IPS DF 6.9 (cell line): ENCODE data around the gene CD33.
"Not testable (repeated sequence)": the region's sequence is repeated elsewhere in the genome, so short reads cannot be mapped to it uniquely, and the experiment has no call there.

Experiments used
- DNase-seq: peaks from one replicate; pipeline ENCODE4 v3.0.0-alpha.2; 2013; ENCODE audit warnings: low read depth, low spot score
- H3K27ac ChIP-seq: one replicate; pipeline ENCODE4 v1.5.1; 2013; ENCODE audit warnings: low read length, control low read depth
- H3K27me3 ChIP-seq: 2 replicates; pipeline ENCODE4 v1.6.1; 2013; ENCODE audit warnings: mild to moderate bottlenecking, low read length; ENCODE audit not compliant: control insufficient read depth, insufficient read depth
- H3K36me3 ChIP-seq: 2 replicates; pipeline ENCODE4 v1.6.1; 2013; ENCODE audit warnings: low read length; ENCODE audit not compliant: control insufficient read depth, insufficient read depth
- H3K4me1 ChIP-seq: 2 replicates; pipeline ENCODE4 v1.6.1; 2013; ENCODE audit warnings: low read length; ENCODE audit not compliant: control insufficient read depth, insufficient read depth
- H3K4me3 ChIP-seq: 2 replicates; pipeline ENCODE4 v1.5.1; 2013; ENCODE audit warnings: mild to moderate bottlenecking, low read length
- H3K9me3 ChIP-seq: 2 replicates; pipeline ENCODE4 v1.6.1; 2013; ENCODE audit warnings: low read length, inconsistent platforms; ENCODE audit not compliant: control insufficient read depth, insufficient read depth
- WGBS: extraction: QIAGEN DNeasy Blood & Tissue Kit; methylation state at CpG from one replicate; pipeline ENCODE4 v1.1.7; 2013; ENCODE audit warnings: mixed read lengths, missing lambda C conversion rate; ENCODE audit not compliant: insufficient read length, insufficient coverage; 5-methylcytosine and 5-hydroxymethylcytosine counted together

CD33 gene

GRCh38 chr19:51224898-51225393 is at the start of gene CD33:
Gene CD33, plus strand, starts transcription at chr19:51225080. Its CDS starts 39 bp downstream, at chr19:51225119.
- not testable (repeated sequence) for H3K27me3 ChIP-seq, H3K36me3 ChIP-seq, H3K27ac ChIP-seq, H3K9me3 ChIP-seq, H3K4me3 ChIP-seq, H3K4me1 ChIP-seq, DNase-seq
- WGBS, result no CpG with 5 or more reads among the region's 11 CpGs

- WGBS, result no CpG with 5 or more reads among the region's 1 CpG
- no peaks in the 10 kb centered on the region; the same call in 1 of the 2 replicates for H3K4me1 ChIP-seq
- H3K27me3 ChIP-seq, result no peaks in the 10 kb centered on the region
- no peak overlapping the region for H3K27ac ChIP-seq
- no peaks in the 10 kb centered on the region; the same call in 1 of the 2 replicates for H3K36me3 ChIP-seq
- no peaks in the 10 kb centered on the region for H3K9me3 ChIP-seq
- H3K4me3 ChIP-seq, result no peak overlapping the region
- no peak for DNase-seq
These were observed 45.6 kb upstream of the CD33 start for GRCh38 chr19:51179256-51179655.

- no CpG with 5 or more reads among the region's 39 CpGs for WGBS
- no peaks in the 10 kb centered on the region for H3K9me3 ChIP-seq
- H3K27ac ChIP-seq, result no peak overlapping the region
- no peaks in the 10 kb centered on the region; the same call in 1 of the 2 replicates for H3K4me1 ChIP-seq
- no peaks in the 10 kb centered on the region for H3K27me3 ChIP-seq
- no peaks in the 10 kb centered on the region; the same call in 1 of the 2 replicates for H3K36me3 ChIP-seq
- H3K4me3 ChIP-seq, result no peak overlapping the region
- DNase-seq, result no peak
These were observed 43.4 kb upstream of the CD33 start for GRCh38 chr19:51181377-51181912.

- DNase-seq, result peak; percentile 13
- Histone ChIP-seq H3K27me3 (no peaks in the 10 kb centered on the region), H3K9me3 (no peaks in the 10 kb centered on the region), H3K36me3 (no peaks in the 10 kb centered on the region; the same call in 1 of the 2 replicates), H3K4me1 (no peaks in the 10 kb centered on the region; the same call in 1 of the 2 replicates), H3K4me3 (no peak overlapping the region), H3K27ac (no peak overlapping the region)
- WGBS, result no CpG with 5 or more reads among the region's 31 CpGs
These were observed 42.9 kb upstream of the CD33 start for GRCh38 chr19:51181913-51182419.

GRCh38 chr19:51183629-51184028 is 41.3 kb upstream of the CD33 start:
- Histone ChIP-seq H3K9me3 (no peaks in the 10 kb centered on the region), H3K27me3 (no peaks in the 10 kb centered on the region), H3K36me3 (no peaks in the 10 kb centered on the region; the same call in 1 of the 2 replicates), H3K27ac (no peak overlapping the region), H3K4me3 (no peak overlapping the region), H3K4me1 (no peaks in the 10 kb centered on the region; the same call in 1 of the 2 replicates)
- DNase-seq, result no peak
- no CpG with 5 or more reads among the region's 8 CpGs for WGBS

GRCh38 chr19:51185069-51185867 is 39.6 kb upstream of the CD33 start:
- no peaks in the 10 kb centered on the region for H3K9me3 ChIP-seq
- H3K4me1 ChIP-seq, result no peaks in the 10 kb centered on the region; the same call in 1 of the 2 replicates
- DNase-seq, result no peak
- no CpG with 5 or more reads among the region's 25 CpGs for WGBS
- H3K36me3 ChIP-seq, result no peaks in the 10 kb centered on the region; the same call in 1 of the 2 replicates
- H3K4me3 ChIP-seq, result no peak overlapping the region
- H3K27ac ChIP-seq, result no peak overlapping the region
- no peaks in the 10 kb centered on the region for H3K27me3 ChIP-seq

- DNase-seq, result no peak
- Histone ChIP-seq H3K27me3 (no peaks in the 10 kb centered on the region), H3K36me3 (no peaks in the 10 kb centered on the region; the same call in 1 of the 2 replicates), H3K4me3 (no peak overlapping the region), H3K9me3 (no peaks in the 10 kb centered on the region), H3K4me1 (no peaks in the 10 kb centered on the region; the same call in 1 of the 2 replicates), H3K27ac (no peak overlapping the region)
- no CpG with 5 or more reads among the region's 5 CpGs for WGBS
These were observed 39.0 kb upstream of the CD33 start for GRCh38 chr19:51185868-51186215.

GRCh38 chr19:51186323-51186722 is 38.6 kb upstream of the CD33 start:
- WGBS, result no CpG with 5 or more reads among the region's 13 CpGs
- Histone ChIP-seq H3K9me3 (no peaks in the 10 kb centered on the region), H3K27ac (no peak overlapping the region), H3K4me1 (no peaks in the 10 kb centered on the region; the same call in 1 of the 2 replicates), H3K4me3 (no peak overlapping the region), H3K36me3 (no peaks in the 10 kb centered on the region; the same call in 1 of the 2 replicates), H3K27me3 (no peaks in the 10 kb centered on the region)
- DNase-seq, result no peak

- H3K36me3 ChIP-seq, result no peaks in the 10 kb centered on the region
- no peak overlapping the region for H3K4me3 ChIP-seq
- no peaks in the 10 kb centered on the region for H3K4me1 ChIP-seq
- DNase-seq, result no peak
- H3K9me3 ChIP-seq, result no peaks in the 10 kb centered on the region
- H3K27me3 ChIP-seq, result no peaks in the 10 kb centered on the region
- no CpG with 5 or more reads among the region's 11 CpGs for WGBS
- no peak overlapping the region for H3K27ac ChIP-seq
These were observed 37.3 kb upstream of the CD33 start for GRCh38 chr19:51187395-51188226.

- Histone ChIP-seq H3K27me3 (no peaks in the 10 kb centered on the region), H3K4me3 (no peak overlapping the region), H3K4me1 (no peaks in the 10 kb centered on the region), H3K9me3 (no peaks in the 10 kb centered on the region), H3K27ac (no peak overlapping the region), H3K36me3 (no peaks in the 10 kb centered on the region)
- WGBS, result no CpG with 5 or more reads among the region's 2 CpGs
- no peak for DNase-seq
These were observed 36.7 kb upstream of the CD33 start for GRCh38 chr19:51188227-51188559.
